IMR-90 (cell line): ENCODE results near the gene HLA-A. TPM values are rescaled to one million over a fixed set of nuclear protein-coding genes. Genes with fewer than 3 reads are reported as not detected.

Experiments
- ATAC-seq: fragments of 200-7000 bp; cut with Tn5 transposase; 2 replicates; pipeline ENCODE4 v1.9.1; 2020; ENCODE audit warnings: low read depth, mild to moderate bottlenecking, moderate library complexity
- BruUV-seq: library from RNA; stranded (reverse); fragments of 400-500 nt; replicated peaks from 2 replicates; lab custom pipeline; 2021; lab: Mats Ljungman, UMichigan
- CTCF ChIA-PET: fragments of 300-600 bp; formaldehyde crosslinking; extraction: SDS; loops from one replicate; lab custom pipeline; 2021; ENCODE audit warnings: antibody characterized with exemption; lab: Yijun Ruan, JAX
- POLR2A ChIA-PET: fragments of 300-600 bp; sonication (Branson Sonifier 250); formaldehyde crosslinking; loops from one replicate; lab custom pipeline; 2022; ENCODE audit warnings: antibody characterized with exemption; ENCODE audit not compliant: unreplicated experiment; lab: Charles Lee
- DNase-seq: peaks from one replicate; pipeline ENCODE4 v3.0.0; 2013
- H2AFZ ChIP-seq: replicated peaks from 2 replicates; pipeline ENCODE3; 2013; ENCODE audit warnings: low read length, mild to moderate bottlenecking; ENCODE audit not compliant: poor library complexity
- H2AK5ac ChIP-seq: 2 replicates; pipeline ENCODE4 v1.6.1; 2013; ENCODE audit warnings: low read depth, low read length, inconsistent platforms
- H2AK9ac ChIP-seq: replicated peaks from 2 replicates; pipeline ENCODE3; 2013; ENCODE audit warnings: mild to moderate bottlenecking, low read depth, low read length, moderate library complexity; ENCODE audit not compliant: poor library complexity
- H2BK120ac ChIP-seq: 2 replicates; pipeline ENCODE4 v1.6.1; 2013; ENCODE audit warnings: low read depth, low read length, inconsistent platforms
- H2BK15ac ChIP-seq: 3 replicates; pipeline ENCODE4 v1.6.1; 2013; ENCODE audit warnings: low read depth, low read length, inconsistent platforms
- H2BK20ac ChIP-seq: 2 replicates; pipeline ENCODE4 v1.6.1; 2013; ENCODE audit warnings: low read depth, mild to moderate bottlenecking, inconsistent platforms, low read length, moderate library complexity
- H2BK5ac ChIP-seq: 2 replicates; pipeline ENCODE4 v1.6.1; 2013; ENCODE audit warnings: mild to moderate bottlenecking, low read depth, low read length, inconsistent platforms; ENCODE audit not compliant: poor library complexity, severe bottlenecking
- H3K14ac ChIP-seq: replicated peaks from 2 replicates; pipeline ENCODE4 v1.6.1; 2013; ENCODE audit warnings: low read depth, low read length, inconsistent platforms
- H3K18ac ChIP-seq: 2 replicates; pipeline ENCODE4 v1.6.1; 2013; ENCODE audit warnings: low read depth, low read length, control low read depth
- H3K23ac ChIP-seq: 2 replicates; pipeline ENCODE4 v1.6.1; 2013; ENCODE audit warnings: low read depth, low read length, inconsistent platforms
- H3K27ac ChIP-seq: 2 replicates; pipeline ENCODE4 v1.5.1; 2013; ENCODE audit warnings: mild to moderate bottlenecking, control low read depth, low read length; ENCODE audit not compliant: insufficient read depth
- H3K27me3 ChIP-seq: 2 replicates; pipeline ENCODE4 v1.6.1; 2013; ENCODE audit warnings: low read length; ENCODE audit not compliant: control insufficient read depth, insufficient read depth
- H3K36me3 ChIP-seq: 2 replicates; pipeline ENCODE4 v1.6.1; 2013; ENCODE audit warnings: low read length, mixed read lengths; ENCODE audit not compliant: control insufficient read depth, insufficient read depth
- H3K4ac ChIP-seq: 2 replicates; pipeline ENCODE4 v1.6.1; 2013; ENCODE audit warnings: low read depth, low read length, inconsistent platforms
- H3K4me1 ChIP-seq: 2 replicates; pipeline ENCODE4 v1.6.1; 2013; ENCODE audit warnings: low read length, mixed read lengths; ENCODE audit not compliant: control insufficient read depth, insufficient read depth
- H3K4me2 ChIP-seq: 2 replicates; pipeline ENCODE4 v1.6.1; 2013; ENCODE audit warnings: low read depth, mild to moderate bottlenecking, control low read depth, low read length, moderate library complexity
- H3K4me3 ChIP-seq: 2 replicates; pipeline ENCODE4 v1.5.1; 2013; ENCODE audit warnings: low read depth, mild to moderate bottlenecking, control low read depth, low read length, moderate library complexity; ENCODE audit not compliant: insufficient read depth
- H3K56ac ChIP-seq: 2 replicates; pipeline ENCODE4 v1.6.1; 2013; ENCODE audit warnings: low read length, inconsistent platforms; ENCODE audit not compliant: insufficient read depth; ENCODE audit errors: extremely low read depth
- H3K79me1 ChIP-seq, 2 experiments: 2 replicates each; pipeline ENCODE4 v1.6.1; 2013; ENCODE audit warnings: low read length in 2 of 2, inconsistent platforms in 1 of 2, low read depth in 1 of 2
- H3K9ac ChIP-seq: 2 replicates; pipeline ENCODE4 v1.6.1; 2013; ENCODE audit warnings: low read depth, low read length, control low read depth
- H3K9me1 ChIP-seq: 2 replicates; pipeline ENCODE4 v1.6.1; 2013; ENCODE audit warnings: low read length, inconsistent platforms; ENCODE audit not compliant: insufficient read depth
- H3K9me3 ChIP-seq: 2 replicates; pipeline ENCODE4 v1.6.1; 2013; ENCODE audit warnings: low read length; ENCODE audit not compliant: control insufficient read depth, insufficient read depth
- H4K20me1 ChIP-seq: 2 replicates; pipeline ENCODE4 v1.6.1; 2013; ENCODE audit warnings: low read length, inconsistent platforms; ENCODE audit not compliant: insufficient read depth
- H4K5ac ChIP-seq: 2 replicates; pipeline ENCODE4 v1.6.1; 2013; ENCODE audit warnings: mild to moderate bottlenecking, low read depth, low read length, control low read depth
- H4K8ac ChIP-seq, 2 experiments: 2 replicates each; pipeline ENCODE4 v1.6.1; 2013; ENCODE audit warnings: low read depth in 2 of 2, low read length in 2 of 2, control low read depth in 1 of 2, inconsistent platforms in 1 of 2
- H4K91ac ChIP-seq: 2 replicates; pipeline ENCODE4 v1.6.1; 2013; ENCODE audit warnings: low read depth, low read length, inconsistent platforms; ENCODE audit not compliant: insufficient read depth
- BHLHE40 ChIP-seq: fragments of 150-350 bp; IDR thresholded peaks from 2 replicates; pipeline ENCODE4 v1.6.1; 2016; ENCODE audit warnings: mild to moderate bottlenecking, low read depth, low read length
- CHD1 ChIP-seq: IDR thresholded peaks from 2 replicates; pipeline ENCODE4 v1.6.1; 2012; ENCODE audit warnings: low read depth, low read length, improper control_type of control experiment
- MAFK ChIP-seq: IDR thresholded peaks from 2 replicates; pipeline ENCODE4 v1.6.1; 2012; ENCODE audit warnings: low read depth, low read length, improper control_type of control experiment
- MAZ ChIP-seq: IDR thresholded peaks from 2 replicates; pipeline ENCODE4 v1.6.1; 2012; ENCODE audit warnings: low read depth, mild to moderate bottlenecking, low read length, improper control_type of control experiment, moderate library complexity, borderline replicate concordance
- MXI1 ChIP-seq: IDR thresholded peaks from 2 replicates; pipeline ENCODE4 v1.6.1; 2012; ENCODE audit warnings: low read depth, mild to moderate bottlenecking, low read length, moderate library complexity, borderline replicate concordance
- NFE2L2 ChIP-seq: fragments of 150-350 bp; IDR thresholded peaks from 2 replicates; pipeline ENCODE4 v1.6.1; 2016; ENCODE audit warnings: low read depth, mild to moderate bottlenecking, low read length
- WGBS, 2 experiments: methylation state at CpG; one replicate each; pipeline versions ENCODE4 v1.1.5 to v1.1.7; 2013; ENCODE audit warnings: missing lambda C conversion rate in 2 of 2; ENCODE audit not compliant: insufficient read length in 1 of 2; ENCODE audit errors: extremely low coverage in 2 of 2; 5-methylcytosine and 5-hydroxymethylcytosine counted together
- dilution Hi-C: fragments of 300-500 bp; cut with HindIII; formaldehyde crosslinking; loops from one replicate; pipeline ENCODE4 v1.14.3; 2018; ENCODE audit warnings: low sequenced_read_pairs; ENCODE audit not compliant: unreplicated experiment
- in situ Hi-C: fragments of 300-500 bp; cut with MboI; formaldehyde crosslinking; loops from 3 replicates; pipeline ENCODE4 v1.14.3; 2019; ENCODE audit warnings: low sequenced_read_pairs, inconsistent platforms, mixed read lengths
- intact Hi-C: fragments of 100-400 bp; cut with micrococcal nuclease; formaldehyde crosslinking; loops from 2 replicates; pipeline ENCODE4 v1.10.0; 2022
- polyA plus RNA-seq, 3 experiments: library from polyadenylated mRNA; depleted of rRNA; stranded (reverse); fragments of >200 nt; gene quantifications; 2 replicates each; pipeline ENCODE4 v1.2.3, GENCODE V29; 2012; ENCODE audit warnings: low replicate concordance in 1 of 3
- total RNA-seq: library from RNA; depleted of rRNA; stranded (reverse); fragments of >200 nt; gene quantifications from 2 replicates; pipeline ENCODE4 v1.2.3, GENCODE V29; 2012
- TF ChIP-seq, protein P1 (sequence below): fragments of 150-350 bp; IDR thresholded peaks from 2 replicates; pipeline ENCODE4 v1.6.1; 2017; ENCODE audit warnings: mild to moderate bottlenecking, antibody characterized with exemption, low read length, low read depth
- TF ChIP-seq, protein P2 (sequence below): fragments of 150-350 bp; IDR thresholded peaks from 2 replicates; pipeline ENCODE4 v1.6.1; 2016; ENCODE audit warnings: low read depth, mild to moderate bottlenecking, low read length, moderate library complexity, borderline replicate concordance

The HLA-A gene
- total and polyA plus RNA-seq, 2 of the 4 experiments (the other 2 are of a cell fraction): 94.5 to 218 TPM

DNA sequence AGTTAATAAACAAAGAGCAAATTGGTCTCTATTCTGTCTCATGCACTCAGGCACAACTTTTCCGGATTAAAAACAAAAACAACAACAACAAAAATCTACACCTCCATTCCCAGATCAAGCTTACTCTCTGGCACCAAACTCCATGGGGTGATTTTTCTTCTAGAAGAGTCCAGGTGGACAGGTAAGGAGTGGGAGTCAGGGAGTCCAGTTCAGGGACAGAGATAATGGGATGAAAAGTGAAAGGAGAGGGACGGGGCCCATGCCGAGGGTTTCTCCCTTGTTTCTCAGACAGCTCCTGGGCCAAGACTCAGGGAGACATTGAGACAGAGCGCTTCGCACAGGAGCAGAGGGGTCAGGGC, 437 bp upstream of the HLA-A start:
- H2BK5ac ChIP-seq: peak overlapping the region; percentile 87
- CTCF ChIA-PET: no interaction called here
- peak overlapping the region; percentile 97 for H3K4me2 ChIP-seq
- H2AK5ac ChIP-seq: no peak overlapping the region
- H3K27me3 ChIP-seq: no peaks in the 10 kb centered on the region
- H3K23ac ChIP-seq: peak overlapping the region; percentile 93; the same call in 1 of the 2 replicates
- H3K14ac ChIP-seq: peak overlapping the region; percentile 98
- peak overlapping the region; percentile 90 for H3K18ac ChIP-seq
- POLR2A ChIA-PET: no interaction called here
- BruUV-seq: no TSS peak
- no peak overlapping the region for H4K91ac ChIP-seq
- peak overlapping the region; percentile 60; the same call in 1 of the 2 replicates for H3K56ac ChIP-seq
- peak overlapping the region; percentile 75 for H3K27ac ChIP-seq
- H3K4me3 ChIP-seq: peak overlapping the region; percentile 55
- H4K5ac ChIP-seq: peak overlapping the region; percentile 87
- peak overlapping the region; percentile 40; the same call in 1 of the 3 replicates for H2BK15ac ChIP-seq
- H3K9me3 ChIP-seq: no peaks in the 10 kb centered on the region
- H3K36me3 ChIP-seq: peaks cover 19% of the 10 kb centered on the region
- peak overlapping the region; percentile 90 for H2AFZ ChIP-seq
- peak overlapping the region; percentile 79 for H3K9ac ChIP-seq
- no CpG with 5 or more reads among the region's 5 CpGs for WGBS, 2 experiments
- peak overlapping the region; percentile 87 for H2BK120ac ChIP-seq
- H4K20me1 ChIP-seq: peaks cover 4% of the 10 kb centered on the region; the same call in 1 of the 2 replicates
- intact Hi-C loops (loop anchor here (1.0 kb wide), 2 partner anchors 23 to 54 kb away; no protein-coding TSS in a partner anchor), dilution Hi-C loops (no loop called here), in situ Hi-C loops (no loop called here)
- H2BK20ac ChIP-seq: 0 out of 2 replicates have a peak overlapping the region, but pooled peaks have one; percentile 45
- no peak for TF ChIP-seq CHD1
- no peak for TF ChIP-seq BHLHE40
- no peak for TF ChIP-seq MXI1
- no peak for TF ChIP-seq MAZ
- no peak for TF ChIP-seq NFE2L2
- no peak for TF ChIP-seq MAFK
- TF ChIP-seq, protein P1, sequence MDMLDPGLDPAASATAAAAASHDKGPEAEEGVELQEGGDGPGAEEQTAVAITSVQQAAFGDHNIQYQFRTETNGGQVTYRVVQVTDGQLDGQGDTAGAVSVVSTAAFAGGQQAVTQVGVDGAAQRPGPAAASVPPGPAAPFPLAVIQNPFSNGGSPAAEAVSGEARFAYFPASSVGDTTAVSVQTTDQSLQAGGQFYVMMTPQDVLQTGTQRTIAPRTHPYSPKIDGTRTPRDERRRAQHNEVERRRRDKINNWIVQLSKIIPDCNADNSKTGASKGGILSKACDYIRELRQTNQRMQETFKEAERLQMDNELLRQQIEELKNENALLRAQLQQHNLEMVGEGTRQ: no peak
- TF ChIP-seq, protein P2, sequence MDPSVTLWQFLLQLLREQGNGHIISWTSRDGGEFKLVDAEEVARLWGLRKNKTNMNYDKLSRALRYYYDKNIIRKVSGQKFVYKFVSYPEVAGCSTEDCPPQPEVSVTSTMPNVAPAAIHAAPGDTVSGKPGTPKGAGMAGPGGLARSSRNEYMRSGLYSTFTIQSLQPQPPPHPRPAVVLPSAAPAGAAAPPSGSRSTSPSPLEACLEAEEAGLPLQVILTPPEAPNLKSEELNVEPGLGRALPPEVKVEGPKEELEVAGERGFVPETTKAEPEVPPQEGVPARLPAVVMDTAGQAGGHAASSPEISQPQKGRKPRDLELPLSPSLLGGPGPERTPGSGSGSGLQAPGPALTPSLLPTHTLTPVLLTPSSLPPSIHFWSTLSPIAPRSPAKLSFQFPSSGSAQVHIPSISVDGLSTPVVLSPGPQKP: no peak
- peak overlapping the region; percentile 74 to 87 for H4K8ac ChIP-seq
- no peak for DNase-seq
- peaks cover 4% of the 10 kb centered on the region for H3K4me1 ChIP-seq
- peaks cover 4 to 5% of the 10 kb centered on the region in 2 experiments; a peak in 3 of 4 replicates for H3K79me1 ChIP-seq
- peak overlapping the region; percentile 93 for H3K4ac ChIP-seq
- H3K9me1 ChIP-seq: peaks cover 3% of the 10 kb centered on the region; the same call in 1 of the 2 replicates
- H2AK9ac ChIP-seq: peak overlapping the region; percentile 65
- ATAC-seq: peak; percentile 48
